Right renal cortex interstitium (tissue), 3 donors: ENCODE measurements around the gene COL23A1. TPM values are rescaled to one million over a fixed set of nuclear protein-coding genes. Genes with fewer than 3 reads are reported as not detected.

ENCODE experiments used
- DNase-seq, 3 donors: peaks; one replicate each; pipeline ENCODE4 v3.0.0-alpha.2; 2013; ENCODE audit warnings: low read depth in 3 of 3, low spot score in 2 of 3
- polyA plus RNA-seq, 3 donors: library from polyadenylated mRNA; unstranded; fragments of 120-200 nt; gene quantifications; one replicate each; pipeline ENCODE4 v1.2.1, GENCODE V29; 2013; ENCODE audit not compliant: insufficient read length in 3 of 3

COL23A1 gene
- polyA plus RNA-seq, 3 donors: 4.8 to 5.2 (median 4.9) TPM

DNA sequence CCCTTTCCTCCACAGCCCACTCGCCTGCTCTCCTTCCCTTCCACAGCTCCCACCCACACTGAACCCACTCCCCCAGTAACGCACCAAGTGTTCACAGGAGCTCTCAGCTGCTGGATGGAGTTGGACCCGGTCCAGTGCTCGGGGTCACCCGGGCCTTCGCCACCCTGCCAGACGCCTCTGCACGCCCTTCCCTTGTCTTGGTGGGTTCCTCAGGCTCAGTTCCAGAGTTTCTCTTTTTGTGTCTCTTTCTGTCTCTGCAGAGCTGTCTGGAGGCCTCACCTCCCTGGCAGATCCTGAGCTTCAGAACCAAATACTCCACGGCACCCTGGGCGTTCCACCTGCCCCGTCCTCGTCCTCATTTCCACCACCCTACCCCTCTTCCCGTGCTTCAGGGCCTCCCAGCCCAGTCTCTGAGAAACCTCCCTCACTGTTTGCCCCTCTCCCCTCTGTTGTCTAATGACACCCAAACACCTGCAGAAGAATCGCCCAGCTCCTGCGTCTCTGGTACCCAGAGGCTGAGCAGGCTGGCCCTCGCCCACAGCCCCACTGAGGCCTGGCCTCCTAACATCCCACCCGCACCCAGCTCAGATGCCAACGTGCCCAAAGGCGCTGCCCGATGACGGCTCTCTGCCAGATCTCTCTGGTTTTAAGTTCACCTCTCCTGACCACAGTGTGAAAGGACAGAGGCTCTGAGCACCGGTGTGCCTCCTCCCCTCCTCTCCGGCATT is 74.3 kb downstream of the COL23A1 start:
- no peak for DNase-seq

GRCh38 chr5:178514851-178515418 is 75.3 kb downstream of the COL23A1 start:
- DNase-seq: no peak

- DNase-seq: no peak
These were observed 79.0 kb downstream of the COL23A1 start for GRCh38 chr5:178511172-178511571.

GRCh38 chr5:178509491-178510057 is 80.6 kb downstream of the COL23A1 start:
- DNase-seq: no peak

DNA sequence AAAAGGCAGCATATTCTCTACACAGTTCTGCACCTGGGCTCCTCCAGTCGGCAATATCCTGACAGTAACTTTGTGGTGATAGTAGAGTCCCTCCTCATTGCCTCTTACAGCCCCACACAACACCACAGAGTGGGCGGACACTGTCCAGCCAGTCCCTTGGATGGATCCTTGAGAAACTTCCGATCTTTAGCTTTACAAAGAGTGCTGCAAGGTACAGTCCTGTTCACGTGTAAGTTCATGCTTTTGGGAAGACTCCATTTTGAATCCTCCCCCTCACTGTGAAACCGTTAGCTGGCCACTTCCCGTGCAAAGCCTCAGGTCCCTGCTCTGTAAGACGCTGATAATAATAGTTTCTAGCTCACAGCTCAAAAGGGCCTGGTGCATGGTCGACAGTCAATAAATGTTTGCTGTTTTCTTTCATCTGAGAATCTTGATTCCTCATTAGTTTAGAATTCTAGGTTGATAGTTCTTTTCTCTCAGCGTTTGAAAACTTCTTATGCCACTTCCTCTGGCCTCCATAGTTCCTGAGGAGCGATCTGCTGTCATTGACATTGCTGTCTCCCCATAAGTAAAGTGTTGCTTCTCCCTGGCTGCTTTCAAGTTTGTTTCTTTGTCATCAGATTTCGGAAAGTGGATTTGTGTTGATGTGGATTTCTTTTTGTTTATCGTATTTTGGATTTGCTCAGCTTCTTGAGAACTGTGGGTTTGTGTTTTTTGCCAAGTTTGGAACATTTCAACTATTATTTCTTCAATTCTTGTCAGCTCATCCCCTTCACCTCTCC is 82.9 kb downstream of the COL23A1 start:
- DNase-seq: no peak

GRCh38 chr5:178505639-178506407 is 84.4 kb downstream of the COL23A1 start:
- DNase-seq: no peak

DNA sequence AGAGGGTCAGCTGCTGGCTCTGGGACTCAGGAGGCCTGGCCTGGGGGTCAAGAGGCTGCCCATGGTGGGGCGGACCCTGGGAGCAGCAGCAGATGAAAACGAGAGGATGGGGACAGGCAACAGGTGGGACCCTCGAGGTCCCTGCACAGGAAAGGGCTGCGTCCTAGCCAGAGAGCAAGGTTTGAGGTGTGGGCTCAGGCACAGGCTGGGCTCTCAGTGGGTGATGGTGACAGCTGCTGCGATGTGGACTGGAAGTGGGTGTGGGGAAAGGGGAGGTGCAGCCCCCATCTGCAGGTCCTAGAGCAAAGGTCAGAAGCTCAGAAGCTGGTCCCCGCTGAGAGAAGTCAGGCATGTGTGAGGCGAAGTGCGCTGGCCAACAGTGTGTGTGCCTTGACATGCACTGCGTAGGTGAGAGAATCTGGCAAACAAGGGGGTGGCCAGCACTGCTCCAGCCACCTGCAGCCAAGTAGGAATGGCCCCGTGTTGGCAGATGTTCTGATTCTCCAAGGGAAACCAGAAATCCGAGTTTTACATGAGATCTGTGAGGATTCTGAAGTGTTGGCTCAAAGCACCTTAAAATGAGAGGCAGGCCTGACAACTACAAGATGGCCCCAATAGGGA is 85.7 kb downstream of the COL23A1 start:
- DNase-seq: no peak

- DNase-seq: no peak
These were observed 87.6 kb downstream of the COL23A1 start for GRCh38 chr5:178502401-178503100.

GRCh38 chr5:178499352-178499751 is 90.8 kb downstream of the COL23A1 start:
- no peak for DNase-seq

DNA sequence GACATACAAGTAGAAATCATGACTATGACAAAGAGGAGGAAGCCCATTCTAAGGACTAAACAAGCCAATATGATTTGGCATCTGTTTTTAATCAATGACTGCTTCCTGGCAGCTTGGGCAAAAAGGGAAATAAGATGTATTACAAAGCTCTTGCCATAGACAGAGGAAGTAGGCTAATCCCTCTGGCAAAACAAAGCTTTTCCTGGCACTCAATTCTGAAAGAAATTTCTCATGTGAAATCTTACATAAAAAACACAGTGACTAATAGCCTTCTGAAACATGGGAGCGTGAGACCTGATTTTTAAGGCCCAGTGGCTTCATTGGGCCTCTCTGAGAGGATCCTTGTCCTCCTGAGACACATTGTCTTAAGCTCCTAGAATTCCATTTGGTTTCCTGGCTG is 93.6 kb downstream of the COL23A1 start:
- no peak for DNase-seq

- no peak for DNase-seq
These were observed 94.0 kb downstream of the COL23A1 start for GRCh38 chr5:178496214-178496613.

GRCh38 chr5:178495706-178496105 is 94.5 kb downstream of the COL23A1 start:
- DNase-seq: no peak

GRCh38 chr5:178492278-178492677 is 97.9 kb downstream of the COL23A1 start:
- no peak for DNase-seq

DNA sequence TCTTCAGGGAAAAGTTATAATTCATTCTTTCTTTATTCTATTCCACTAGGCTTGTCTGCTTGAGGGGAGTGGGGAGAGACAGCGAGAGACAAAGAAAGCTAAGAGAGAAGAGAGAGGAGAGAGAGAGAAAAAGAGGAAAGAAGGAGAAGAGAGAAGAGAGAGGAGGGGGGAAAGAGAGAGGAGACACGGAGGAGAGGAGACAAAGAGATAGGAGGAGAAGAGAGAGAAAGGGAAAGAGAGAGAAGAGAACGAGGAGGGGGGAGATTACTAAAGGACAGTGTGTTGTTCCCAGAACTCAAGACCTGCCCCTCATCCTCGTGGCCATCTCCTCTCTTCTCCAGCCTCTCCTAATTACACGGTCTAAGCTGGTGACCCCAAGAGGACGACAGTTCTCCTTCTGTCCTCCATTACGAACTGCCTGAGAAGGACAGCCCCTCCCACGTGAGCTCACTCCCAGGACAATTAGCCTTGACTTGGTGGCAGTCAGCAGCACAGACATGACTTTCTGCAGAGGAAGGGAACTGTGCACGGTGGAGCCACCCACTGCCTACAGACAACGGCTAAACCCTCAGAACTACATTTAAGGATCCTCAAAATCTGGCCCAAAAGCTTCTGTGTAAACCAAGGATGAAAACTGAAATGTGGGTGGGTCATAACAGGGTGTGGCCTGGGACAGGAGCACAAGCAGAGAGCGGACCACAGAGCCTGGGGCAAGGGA is 99.1 kb downstream of the COL23A1 start:
- no peak for DNase-seq

- DNase-seq: no peak
These were observed 100.8 kb downstream of the COL23A1 start for GRCh38 chr5:178489271-178489976.

- no peak for DNase-seq
These were observed 101.5 kb downstream of the COL23A1 start for GRCh38 chr5:178488696-178489095.

DNA sequence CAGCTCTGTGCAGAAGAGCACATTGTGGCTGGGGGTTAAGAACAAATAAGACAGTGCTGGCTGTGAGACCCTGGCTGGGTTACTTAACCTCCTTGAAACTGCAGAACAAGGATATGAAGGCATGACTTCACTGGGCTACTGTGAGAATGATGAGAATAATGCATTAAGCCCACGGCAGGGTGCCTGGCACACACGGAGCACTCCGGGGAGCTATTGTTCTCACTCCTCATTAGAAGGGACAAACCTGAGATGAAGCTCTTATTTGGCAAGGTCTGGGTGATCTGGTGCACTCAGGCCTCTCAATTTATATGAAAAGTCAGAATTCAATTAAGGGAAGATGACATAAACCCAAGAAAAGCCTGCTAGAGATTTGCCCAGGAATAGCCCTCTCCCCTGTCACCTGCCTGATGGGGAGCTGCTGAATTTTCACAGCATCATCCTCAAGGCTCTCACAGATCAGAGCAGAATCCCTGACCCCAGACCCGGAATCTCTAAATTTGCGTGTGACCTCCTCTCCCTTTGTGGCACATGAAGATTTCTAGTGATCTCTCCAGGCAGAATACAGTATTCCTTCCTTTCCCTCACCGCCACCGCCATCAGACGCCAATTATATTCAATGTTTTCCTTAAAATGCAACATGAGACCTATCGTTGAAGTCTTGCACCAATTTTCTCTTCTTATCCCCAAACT is 102.1 kb downstream of the COL23A1 start:
- no peak for DNase-seq
